ENCODE measurements around the gene DGKI.

The DGKI gene

GRCh38 chr7:137386966-137387365 is 459.8 kb downstream of the DGKI start:
- DNase-seq (ENCODE audit: low read depth in 1 of 2, low spot score in 1 of 2), result no peak

GRCh38 chr7:137381045-137381444 is 465.7 kb downstream of the DGKI start:
- DNase-seq (ENCODE audit: low read depth in 1 of 2, low spot score in 1 of 2), result no peak

- no peak for DNase-seq (ENCODE audit: low read depth in 1 of 2, low spot score in 1 of 2)
Observed at GRCh38 chr7:137373507-137373906, 473.3 kb downstream of the DGKI start.

GRCh38 chr7:137371616-137372015 is 475.2 kb downstream of the DGKI start:
- DNase-seq (ENCODE audit: low read depth in 1 of 2, low spot score in 1 of 2), result no peak

- DNase-seq (ENCODE audit: low read depth in 1 of 2, low spot score in 1 of 2), result no peak
Observed at GRCh38 chr7:137366995-137367394, 479.8 kb downstream of the DGKI start.

GRCh38 chr7:137363683-137364082 is 483.1 kb downstream of the DGKI start:
- DNase-seq (ENCODE audit: low read depth in 1 of 2, low spot score in 1 of 2), result no peak

GRCh38 chr7:137360087-137360679 is 486.6 kb downstream of the DGKI start:
- DNase-seq (ENCODE audit: low read depth in 1 of 2, low spot score in 1 of 2), result no peak

- DNase-seq (ENCODE audit: low read depth in 1 of 2, low spot score in 1 of 2), result no peak
Observed at GRCh38 chr7:137354961-137355360, 491.8 kb downstream of the DGKI start.

- DNase-seq (ENCODE audit: low read depth in 1 of 2, low spot score in 1 of 2), result no peak
Observed at GRCh38 chr7:137354396-137354795, 492.4 kb downstream of the DGKI start.

GRCh38 chr7:137351941-137352340 is 494.8 kb downstream of the DGKI start:
- DNase-seq (ENCODE audit: low read depth in 1 of 2, low spot score in 1 of 2), result no peak

GRCh38 chr7:137345799-137346449 is 500.9 kb downstream of the DGKI start:
- no peak for DNase-seq (ENCODE audit: low read depth in 1 of 2, low spot score in 1 of 2)

- no peak for DNase-seq (ENCODE audit: low read depth in 1 of 2, low spot score in 1 of 2)
Observed at GRCh38 chr7:137343281-137343841, 503.4 kb downstream of the DGKI start, which contains the start of gene PTN. PTN (minus strand) TSS chr7:137343733; CDS start chr7:137254973, 88,760 bp downstream.

GRCh38 chr7:137342828-137343261 is 503.9 kb downstream of the DGKI start:
- DNase-seq (ENCODE audit: low read depth in 1 of 2, low spot score in 1 of 2), result no peak

- DNase-seq (ENCODE audit: low read depth in 1 of 2, low spot score in 1 of 2), result no peak
Observed at GRCh38 chr7:137342265-137342664, 504.5 kb downstream of the DGKI start.

- no peak for DNase-seq (ENCODE audit: low read depth in 1 of 2, low spot score in 1 of 2)
Observed at GRCh38 chr7:137337902-137338301, 508.9 kb downstream of the DGKI start.

GRCh38 chr7:137335814-137336213 is 511.0 kb downstream of the DGKI start:
- DNase-seq (ENCODE audit: low read depth in 1 of 2, low spot score in 1 of 2), result no peak

GRCh38 chr7:137331378-137331777 is 515.4 kb downstream of the DGKI start:
- no peak for DNase-seq (ENCODE audit: low read depth in 1 of 2, low spot score in 1 of 2)

Data from stimulated activated CD4-positive, alpha-beta T cell treated with anti-CD3 and anti-CD28 coated beads, Interleukin-15, amount 100 ng/mL, for 1 hour (primary cell).